Tibial nerve (tissue), 3 donors: Measurements from ENCODE around the gene PON3.

ENCODE experiments used
- CTCF ChIP-seq, 5 experiments: fragments of 200-600 bp in 3 of 5; fragments of 450-650 bp in 2 of 5; sonication (generic) in 3 of 5; IDR thresholded peaks; one replicate each; pipeline ENCODE4 v1.5.1; 2016 to 2019; ENCODE audit warnings: antibody characterized with exemption in 5 of 5, mild to moderate bottlenecking in 3 of 5, moderate library complexity in 2 of 5
- POLR2A ChIP-seq, 2 donors: fragments of 450-650 bp; IDR thresholded peaks; one replicate each; pipeline ENCODE4 v1.6.1; 2017; ENCODE audit warnings: antibody characterized with exemption in 2 of 2, mild to moderate bottlenecking in 2 of 2, moderate library complexity in 2 of 2

DNA sequence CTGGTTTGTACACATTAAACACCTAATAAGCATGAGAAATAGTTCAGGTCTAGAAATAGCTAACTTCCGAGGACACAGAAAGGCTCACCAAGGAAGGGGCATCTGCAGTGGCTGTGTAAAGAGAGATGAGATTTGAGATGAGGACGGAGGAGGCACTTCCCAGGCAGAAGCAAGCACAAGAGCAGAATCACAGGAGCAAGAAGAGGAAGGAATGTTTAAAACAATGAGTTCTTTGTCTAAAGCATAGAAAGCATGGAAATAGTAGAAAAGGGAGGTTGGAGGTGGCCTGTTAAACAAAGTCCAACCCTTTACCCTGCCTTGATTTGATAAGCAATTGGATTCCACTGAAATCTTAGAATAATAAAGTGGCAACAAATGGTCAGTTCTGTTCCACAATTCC lies 11.6 kb upstream of the PON3 start:
- TF ChIP-seq CTCF (IDR thresholded peaks at IDR 0.05), result no peak
- TF ChIP-seq POLR2A (IDR thresholded peaks at IDR 0.05), result no peak
